GM12873 (cell line): Measurements from ENCODE around the gene PRR14L.

Experiments
- CTCF ChIP-seq: IDR thresholded peaks from 2 replicates; pipeline ENCODE4 v1.5.1; 2012; ENCODE audit warnings: low read depth, mild to moderate bottlenecking, moderate library complexity, low read length, control low read depth; ENCODE audit not compliant: insufficient read depth; ENCODE audit errors: missing control alignments

The PRR14L gene

GRCh38 chr22:31757265-31757664 is 7.3 kb upstream of the PRR14L start:
- TF ChIP-seq CTCF = no peak

GRCh38 chr22:31754813-31755212 is 4.9 kb upstream of the PRR14L start:
- no peak for TF ChIP-seq CTCF

GRCh38 chr22:31753634-31754501 is 3.9 kb upstream of the PRR14L start, which contains the start of gene DEPDC5:
DEPDC5 (plus strand) TSS chr22:31754019; CDS start chr22:31754922, 903 bp downstream.
- no peak for TF ChIP-seq CTCF

- TF ChIP-seq CTCF = no peak
These were observed 3.2 kb upstream of the PRR14L start for GRCh38 chr22:31753005-31753633.

GRCh38 chr22:31752096-31752847 is 2.3 kb upstream of the PRR14L start:
- no peak for TF ChIP-seq CTCF

- TF ChIP-seq CTCF = no peak
These were observed 693 bp upstream of the PRR14L start for GRCh38 chr22:31750365-31751284.
